ENCODE results near the gene CHIC1. TPM values are rescaled to one million over a fixed set of nuclear protein-coding genes. Genes with fewer than 3 reads are reported as not detected.

Gene CHIC1
- total RNA-seq, 1 donor from 2014 or later, result 16.7 TPM

GRCh38 chrX:73728602-73729001 is 165.6 kb downstream of the CHIC1 start:
- no peak for DNase-seq (ENCODE audit: low read depth)

Other genes starting within 250 kb of the CHIC1 start
- gene CDX4, start 116.1 kb upstream of the CHIC1 start, total RNA-seq, result not detected in 2 replicates

Measured in myocyte (in vitro differentiated cells).